Measurements from ENCODE around the gene KYNU. TPM values are rescaled to one million over a fixed set of nuclear protein-coding genes. Genes with fewer than 3 reads are reported as not detected.
A peak's percentile ranks its signal among the peaks of the same experiment; 100 is the strongest.

The KYNU gene
- total and polyA plus RNA-seq, 2 of the 13 experiments (the other 11 are each of a cell fraction or from before 2014, with no cell fraction given), result 21.9 to 68.6 TPM

DNA sequence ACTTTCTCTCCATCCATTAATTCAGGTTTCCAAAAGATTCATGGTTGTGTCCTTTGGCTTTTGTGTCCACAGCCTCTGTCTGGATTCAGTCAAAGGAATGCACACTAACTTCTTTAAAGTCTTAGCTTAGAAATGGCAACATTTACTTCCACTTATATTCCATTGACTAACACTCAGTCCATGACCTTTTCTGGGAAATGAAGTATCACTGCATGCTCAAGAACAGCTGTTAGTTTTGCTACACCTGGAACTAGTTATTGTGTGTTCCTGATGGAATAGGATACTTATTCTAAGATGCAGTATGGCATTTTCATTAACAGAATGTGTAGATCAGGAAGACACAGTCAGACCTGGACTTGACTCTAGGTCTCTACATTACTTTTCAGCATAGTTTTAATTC, 88.8 kb downstream of the KYNU start:
- H3K27me3 ChIP-seq (ENCODE audit: control insufficient read depth in 1 of 2, insufficient read depth in 2 of 2, low read length in 2 of 2), result no peaks in the 10 kb centered on the region
- DNase-seq (ENCODE audit: low spot score) (no peak), FAIRE-seq (peak; percentile 8), ATAC-seq (no peak)
- H3K9ac ChIP-seq (ENCODE audit: insufficient read depth, low read depth, low read length), result no peak overlapping the region
- peaks cover 4 to 38% of the 10 kb centered on the region in 2 experiments; a peak in 4 of 5 replicates for H3K36me3 ChIP-seq (replicated peaks in 1 of 2; ENCODE audit: control insufficient read depth in 1 of 2, insufficient read depth in 2 of 2, low read length in 2 of 2)
- no peaks in the 10 kb centered on the region for H3K4me1 ChIP-seq (ENCODE audit: insufficient read depth, low read length)
- H3K9me3 ChIP-seq (ENCODE audit: low read length), result no peaks in the 10 kb centered on the region
- ChIA-PET POLR2A (no interaction called here), CTCF (ENCODE audit: low intra/inter-chr PET ratio, low total read pairs) (no interaction called here)
- no peak for TF ChIP-seq EED (CRISPR knock-in tag; IDR thresholded peaks at IDR 0.05)
- no peak for TF ChIP-seq SNAPC2 (CRISPR knock-in tag; IDR thresholded peaks at IDR 0.05)
- no peak for TF ChIP-seq ZNF776 (CRISPR knock-in tag; IDR thresholded peaks at IDR 0.05)
- TF ChIP-seq ZBTB7B (CRISPR knock-in tag; IDR thresholded peaks at IDR 0.05), result no peak
- no peak for TF ChIP-seq ZNF17 (CRISPR knock-in tag; IDR thresholded peaks at IDR 0.05)
- TF ChIP-seq, protein P1, sequence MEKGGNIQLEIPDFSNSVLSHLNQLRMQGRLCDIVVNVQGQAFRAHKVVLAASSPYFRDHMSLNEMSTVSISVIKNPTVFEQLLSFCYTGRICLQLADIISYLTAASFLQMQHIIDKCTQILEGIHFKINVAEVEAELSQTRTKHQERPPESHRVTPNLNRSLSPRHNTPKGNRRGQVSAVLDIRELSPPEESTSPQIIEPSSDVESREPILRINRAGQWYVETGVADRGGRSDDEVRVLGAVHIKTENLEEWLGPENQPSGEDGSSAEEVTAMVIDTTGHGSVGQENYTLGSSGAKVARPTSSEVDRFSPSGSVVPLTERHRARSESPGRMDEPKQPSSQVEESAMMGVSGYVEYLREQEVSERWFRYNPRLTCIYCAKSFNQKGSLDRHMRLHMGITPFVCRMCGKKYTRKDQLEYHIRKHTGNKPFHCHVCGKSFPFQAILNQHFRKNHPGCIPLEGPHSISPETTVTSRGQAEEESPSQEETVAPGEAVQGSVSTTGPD (CRISPR knock-in tag; IDR thresholded peaks at IDR 0.05), result no peak
- TF ChIP-seq ZSCAN31 (CRISPR knock-in tag; IDR thresholded peaks at IDR 0.05; ENCODE audit: low read depth), result no peak
- TF ChIP-seq, protein P2, sequence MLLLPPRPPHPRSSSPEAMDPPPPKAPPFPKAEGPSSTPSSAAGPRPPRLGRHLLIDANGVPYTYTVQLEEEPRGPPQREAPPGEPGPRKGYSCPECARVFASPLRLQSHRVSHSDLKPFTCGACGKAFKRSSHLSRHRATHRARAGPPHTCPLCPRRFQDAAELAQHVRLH (CRISPR knock-in tag; IDR thresholded peaks at IDR 0.05; ENCODE audit: borderline replicate concordance, low read depth), result no peak
- TF ChIP-seq ZFY (CRISPR knock-in tag; IDR thresholded peaks at IDR 0.05), result no peak
- TF ChIP-seq, protein P3, sequence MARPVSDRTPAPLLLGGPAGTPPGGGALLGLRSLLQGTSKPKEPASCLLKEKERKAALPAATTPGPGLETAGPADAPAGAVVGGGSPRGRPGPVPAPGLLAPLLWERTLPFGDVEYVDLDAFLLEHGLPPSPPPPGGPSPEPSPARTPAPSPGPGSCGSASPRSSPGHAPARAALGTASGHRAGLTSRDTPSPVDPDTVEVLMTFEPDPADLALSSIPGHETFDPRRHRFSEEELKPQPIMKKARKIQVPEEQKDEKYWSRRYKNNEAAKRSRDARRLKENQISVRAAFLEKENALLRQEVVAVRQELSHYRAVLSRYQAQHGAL (CRISPR knock-in tag; IDR thresholded peaks at IDR 0.05; ENCODE audit: not compliant biosample characterization), result no peak
- no peak overlapping the region for H2AFZ ChIP-seq (ENCODE audit: low read length)
- intact Hi-C loops (cut with micrococcal nuclease; ENCODE audit: unreplicated experiment) (loop anchor here (2.0 kb wide), 1 partner anchor 15 kb away; no protein-coding TSS in a partner anchor), in situ Hi-C loops (cut with HindIII; ENCODE audit: extremely low pct_ligation_motif_present, low pct_unique_long_range_greater_than_20kb) (no loop called here)
- H3K27ac ChIP-seq (ENCODE audit: extremely low read length, insufficient read depth, low read length), result no peak overlapping the region
- no peak overlapping the region for H3K4me2 ChIP-seq (ENCODE audit: low read depth, low read length)
- no peaks in the 10 kb centered on the region for H4K20me1 ChIP-seq (ENCODE audit: insufficient read depth, low read length)
- no peak overlapping the region for H3K4me3 ChIP-seq (replicated peaks in 1 of 3; ENCODE audit: insufficient read depth in 1 of 3, low read depth in 2 of 3, low read length in 3 of 3)
- no TSS peak for BruUV-seq (replicated peaks)
- H3K79me2 ChIP-seq (ENCODE audit: insufficient read depth, low read length), result no peaks in the 10 kb centered on the region

All from HepG2 (cell line).